ENCODE measurements around the gene TNK2.

DNA sequence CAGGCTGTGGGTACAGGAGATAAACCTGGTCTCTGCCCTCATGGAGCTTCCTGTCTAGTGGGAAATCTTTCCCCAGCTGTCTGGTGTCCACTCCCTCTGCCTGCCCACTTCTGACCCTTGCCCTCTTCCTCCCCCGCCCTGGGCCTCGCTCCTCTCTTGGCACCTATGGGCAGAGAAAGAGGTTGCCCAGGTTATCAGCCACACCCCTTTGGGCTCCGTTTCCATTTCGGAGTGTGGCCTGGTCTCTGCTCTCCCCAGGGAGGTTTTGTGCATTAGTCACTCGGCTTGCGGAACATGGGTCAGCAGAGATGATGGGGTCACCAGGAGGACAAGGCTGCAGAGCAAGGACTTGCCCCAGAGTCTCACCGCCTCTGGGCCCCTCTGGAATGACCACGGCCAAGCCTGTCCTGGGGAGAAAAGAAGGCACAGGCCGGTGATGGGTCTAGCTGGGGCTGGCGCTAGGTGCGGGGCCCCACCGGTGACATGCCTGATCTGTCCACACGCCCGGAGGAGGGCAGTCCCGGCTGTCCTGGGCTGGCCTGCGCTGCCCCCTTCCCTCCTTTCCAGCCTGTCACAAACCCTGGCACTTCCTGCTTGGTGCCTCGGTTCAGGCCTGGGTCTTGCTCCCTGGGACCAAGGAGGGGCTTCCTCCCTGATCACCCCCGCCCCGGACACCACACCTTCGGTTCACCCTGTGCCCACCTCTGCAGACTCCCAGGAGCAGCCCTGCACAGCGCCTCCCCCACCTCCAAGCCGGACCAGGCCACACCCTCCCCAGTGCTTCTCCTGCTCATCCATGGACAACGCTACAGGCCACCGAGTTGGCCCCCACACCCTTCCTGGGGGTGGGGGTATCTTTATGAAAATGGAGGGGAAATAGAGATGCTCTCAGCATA lies 61.0 kb downstream of the TNK2 start:
- TF ChIP-seq EZH2 (IDR thresholded peaks at IDR 0.05; ENCODE audit: insufficient read depth, poor library complexity, severe bottlenecking) (no peak), EZH2phosphoT487 (IDR thresholded peaks at IDR 0.05; ENCODE audit: insufficient read depth, low read depth) (no peak)

Measured in GM23248 (cell line).